CD4-positive, alpha-beta T cell (primary cell): Measurements from ENCODE around the gene GPR183. TPM values are rescaled to one million over a fixed set of nuclear protein-coding genes. Genes with fewer than 3 reads are reported as not detected.

ENCODE experiments used
- ATAC-seq: fragments of 200-7000 bp; cut with Tn5 transposase; one replicate; pipeline ENCODE4 v1.10.0; 2022; ENCODE audit warnings: mild to moderate bottlenecking; ENCODE audit not compliant: poor library complexity
- CTCF ChIA-PET: fragments of 350-600 bp; sonication (Branson Sonifier 250); formaldehyde crosslinking; loops from one replicate; lab custom pipeline; 2021; ENCODE audit warnings: antibody characterized with exemption, inconsistent platforms; lab: Charles Lee
- POLR2A ChIA-PET: fragments of 350-600 bp; sonication (Branson Sonifier 250); formaldehyde crosslinking; loops from one replicate; lab custom pipeline; 2021; ENCODE audit warnings: antibody characterized with exemption, inconsistent platforms; lab: Charles Lee
- DNase-seq, 14 experiments: peaks; one replicate each; pipeline ENCODE4 v3.0.0-alpha.2; 2013 to 2020; ENCODE audit warnings: mixed read lengths in 2 of 14
- H3K27ac ChIP-seq, 2 donors: one replicate each; pipeline versions ENCODE4 v1.5.1 to v1.7.0; 2013; ENCODE audit warnings: low read length in 2 of 2, low read depth in 1 of 2, mild to moderate bottlenecking in 1 of 2
- H3K27me3 ChIP-seq, 2 experiments: 1 replicate in 1 of 2; 2 replicates in 1 of 2; pipeline versions ENCODE4 v1.6.1 to v1.7.0; 2013; ENCODE audit warnings: low read length in 2 of 2, control low read depth in 1 of 2, mild to moderate bottlenecking in 1 of 2, moderate library complexity in 1 of 2; ENCODE audit not compliant: insufficient read depth in 2 of 2, control insufficient read depth in 1 of 2
- H3K36me3 ChIP-seq: one replicate; pipeline ENCODE4 v1.6.1; 2013; ENCODE audit warnings: low read length, control low read depth; ENCODE audit not compliant: insufficient read depth
- H3K4me1 ChIP-seq: one replicate; pipeline ENCODE4 v1.6.1; 2013; ENCODE audit warnings: low read length, control low read depth; ENCODE audit not compliant: insufficient read depth
- H3K4me3 ChIP-seq: one replicate; pipeline ENCODE4 v1.5.1; 2013; ENCODE audit warnings: mild to moderate bottlenecking, low read length, moderate library complexity
- H3K9me3 ChIP-seq, 2 experiments: 1 replicate in 1 of 2; 2 replicates in 1 of 2; pipeline versions ENCODE4 v1.6.1 to v1.7.0; 2013; ENCODE audit warnings: low read length in 2 of 2, mild to moderate bottlenecking in 2 of 2, control low read depth in 1 of 2, moderate library complexity in 1 of 2; ENCODE audit not compliant: control insufficient read depth in 1 of 2, insufficient read depth in 1 of 2
- H3K27ac Mint-ChIP-seq: one replicate; pipeline ENCODE4 v1.8.0; 2020; ENCODE audit warnings: mixed read lengths
- H3K27me3 Mint-ChIP-seq: one replicate; pipeline ENCODE4 v1.8.0; 2021; ENCODE audit warnings: mixed read lengths
- H3K36me3 Mint-ChIP-seq: one replicate; pipeline ENCODE4 v1.8.0; 2021; ENCODE audit warnings: low read depth, mixed read lengths
- H3K4me1 Mint-ChIP-seq: one replicate; pipeline ENCODE4 v1.8.0; 2021; ENCODE audit warnings: low read depth, mixed read lengths
- H3K4me3 Mint-ChIP-seq: one replicate; pipeline ENCODE4 v1.8.0; 2020; ENCODE audit warnings: mild to moderate bottlenecking, mixed read lengths
- H3K9me3 Mint-ChIP-seq: one replicate; pipeline ENCODE4 v1.8.0; 2020; ENCODE audit warnings: mixed read lengths
- CTCF ChIP-seq: fragments of 200-600 bp; IDR thresholded peaks from one replicate; pipeline ENCODE4 v1.8.0; 2022; ENCODE audit warnings: antibody characterized with exemption, mild to moderate bottlenecking
- intact Hi-C, 2 experiments: fragments of 100-400 bp; cut with DNase I in 1 of 2; cut with micrococcal nuclease in 1 of 2; formaldehyde crosslinking; loops; one replicate each; pipeline versions ENCODE4 v1.15.1 to v1.9.0; 2023 to 2025; cut with DNase I, micrococcal nuclease
- total RNA-seq, 174 experiments: library from RNA in 2 of 174; stranded (reverse) in 2 of 174; gene quantifications; one replicate each; pipeline ENCODE4 v1.2.3 and lab custom pipeline; 2021 to 2026

The GPR183 gene
- total RNA-seq, 2 experiments from 2014 or later: 330 to 337 TPM

DNA sequence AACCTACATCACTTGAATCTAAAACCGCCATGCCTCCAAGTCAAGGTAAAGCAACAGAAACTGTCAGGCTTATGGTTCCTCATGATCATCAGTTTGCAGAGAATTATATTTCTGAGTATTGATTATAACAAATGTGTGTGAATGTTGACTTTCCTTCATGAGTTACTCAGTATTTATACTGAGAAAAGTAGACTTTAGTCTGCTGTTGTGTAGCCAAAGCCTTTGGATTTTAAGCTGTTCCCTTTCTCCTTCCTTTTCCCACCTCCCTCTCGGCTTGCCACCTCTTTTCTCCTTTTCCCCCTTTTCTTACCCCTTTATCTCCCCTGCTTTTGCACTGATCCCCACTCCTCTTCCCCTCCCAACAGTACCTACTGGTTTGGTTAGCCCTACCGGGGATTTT is 28.4 kb downstream of the GPR183 start:
- H3K27ac ChIP-seq: no peak overlapping the region
- intact Hi-C loops: loop anchor here in 1 of 2 experiments (2.0 kb wide), 1 partner anchor 16 kb away; no protein-coding TSS in a partner anchor
- TF ChIP-seq CTCF: no peak
- Mint-ChIP-seq H3K9me3 (no peaks in the 10 kb centered on the region), H3K36me3 (peaks cover 68% of the 10 kb centered on the region), H3K27ac (peak overlapping the region; percentile 100), H3K27me3 (no peaks in the 10 kb centered on the region), H3K4me1 (peaks cover 97% of the 10 kb centered on the region), H3K4me3 (no peak overlapping the region)
- no peaks in the 10 kb centered on the region for H3K27me3 ChIP-seq
- no peak overlapping the region for H3K4me3 ChIP-seq
- H3K36me3 ChIP-seq: peaks cover 15% of the 10 kb centered on the region
- POLR2A ChIA-PET: interaction anchor here (0.9 to 1.5 kb wide), 4 partner anchors 25 to 82 kb away, joined by 3 to 5 read pairs (median 4); no protein-coding TSS in a partner anchor
- peaks cover 74% of the 10 kb centered on the region for H3K4me1 ChIP-seq
- ATAC-seq: no peak
- DNase-seq: no peak
- H3K9me3 ChIP-seq: no peaks in the 10 kb centered on the region
- CTCF ChIA-PET: interaction anchor here (0.7 to 1.8 kb wide), 5 partner anchors 9 to 158 kb away, joined by 3 to 8 read pairs (median 4); no protein-coding TSS in a partner anchor

DNA sequence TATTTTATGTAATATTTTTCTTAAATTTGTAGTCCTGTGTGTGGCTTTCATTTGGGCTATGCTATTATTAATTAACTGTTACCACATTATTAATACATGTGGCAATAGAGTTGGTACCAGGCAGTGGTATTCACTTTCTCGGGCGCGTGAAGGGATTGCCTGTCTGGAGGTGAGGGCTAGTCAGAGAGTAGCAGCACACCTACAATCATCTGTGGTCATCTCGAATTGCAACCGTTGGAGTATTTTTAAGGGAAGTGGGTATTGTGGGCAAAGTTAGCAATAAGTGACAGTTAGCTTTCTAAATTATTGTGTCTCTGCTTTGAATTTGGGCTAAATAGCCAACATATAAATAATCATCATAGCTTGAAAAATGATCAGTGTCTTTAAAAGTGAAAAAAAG is 29.0 kb downstream of the GPR183 start:
- Mint-ChIP-seq H3K4me3 (no peak overlapping the region), H3K27ac (peak overlapping the region; percentile 87), H3K36me3 (peaks cover 74% of the 10 kb centered on the region), H3K4me1 (peaks cover 99% of the 10 kb centered on the region), H3K27me3 (no peaks in the 10 kb centered on the region), H3K9me3 (no peaks in the 10 kb centered on the region)
- ATAC-seq: no peak
- TF ChIP-seq CTCF: no peak
- H3K4me3 ChIP-seq: no peak overlapping the region
- no peaks in the 10 kb centered on the region for H3K9me3 ChIP-seq
- H3K36me3 ChIP-seq: peaks cover 15% of the 10 kb centered on the region
- H3K4me1 ChIP-seq: peaks cover 74% of the 10 kb centered on the region
- H3K27me3 ChIP-seq: no peaks in the 10 kb centered on the region
- no peak overlapping the region for H3K27ac ChIP-seq
- peak in 1 of 14 experiments; percentile 52 for DNase-seq
- POLR2A ChIA-PET: interaction anchor here (0.9 to 1.5 kb wide), 5 partner anchors 14 to 83 kb away, joined by 3 to 5 read pairs (median 4); no protein-coding TSS in a partner anchor
- CTCF ChIA-PET: interaction anchor here (0.5 to 1.5 kb wide), 5 partner anchors 8 to 159 kb away, joined by 3 to 8 read pairs (median 3); no protein-coding TSS in a partner anchor
- intact Hi-C loops: loop anchor here in 1 of 2 experiments (2.0 kb wide), 1 partner anchor 17 kb away; no protein-coding TSS in a partner anchor

GRCh38 chr13:99277629-99278028 is 29.6 kb downstream of the GPR183 start:
- Histone ChIP-seq H3K4me3 (no peak overlapping the region), H3K27ac (no peak overlapping the region), H3K27me3 (no peaks in the 10 kb centered on the region), H3K9me3 (peaks cover 0 to 1% of the 10 kb centered on the region in 2 experiments), H3K4me1 (peaks cover 76% of the 10 kb centered on the region), H3K36me3 (peaks cover 16% of the 10 kb centered on the region)
- ATAC-seq (no peak), DNase-seq (no peak)
- TF ChIP-seq CTCF: no peak
- H3K4me3 Mint-ChIP-seq: peak overlapping the region; percentile 12
- peaks cover 99% of the 10 kb centered on the region for H3K4me1 Mint-ChIP-seq
- H3K9me3 Mint-ChIP-seq: peaks cover 2% of the 10 kb centered on the region
- H3K27ac Mint-ChIP-seq: peak overlapping the region; percentile 87
- H3K27me3 Mint-ChIP-seq: no peaks in the 10 kb centered on the region
- intact Hi-C loops: loop anchor here in 1 of 2 experiments (2.0 kb wide), 1 partner anchor 17 kb away; no protein-coding TSS in a partner anchor
- ChIA-PET CTCF (interaction anchor here (1.5 to 1.7 kb wide), 2 partner anchors 20 to 159 kb away, joined by 5 to 8 read pairs; no protein-coding TSS in a partner anchor), POLR2A (interaction anchor here (0.9 to 3.0 kb wide), 3 partner anchors 8 to 59 kb away, joined by 3 to 17 read pairs (median 5); no protein-coding TSS in a partner anchor)
- peaks cover 77% of the 10 kb centered on the region for H3K36me3 Mint-ChIP-seq
